Sigmoid colon (tissue), 4 donors: ENCODE data around the gene LRP6.

Experiments
- POLR2A ChIP-seq, 2 donors: fragments of 450-650 bp; IDR thresholded peaks; one replicate each; pipeline ENCODE4 v1.6.1; 2016; ENCODE audit warnings: antibody characterized with exemption in 2 of 2, mild to moderate bottlenecking in 2 of 2, moderate library complexity in 2 of 2
- POLR2AphosphoS5 ChIP-seq, 4 donors: sonication (generic); formaldehyde crosslinking; IDR thresholded peaks; one replicate each; pipeline ENCODE4 v1.6.1; 2017; ENCODE audit warnings: antibody characterized with exemption in 4 of 4
- TF ChIP-seq, protein P1 (sequence below), 4 experiments: fragments of 450-650 bp in 3 of 4; fragments of 200-600 bp in 1 of 4; IDR thresholded peaks; one replicate each; pipeline ENCODE4 v1.5.1; 2016 to 2019; ENCODE audit warnings: antibody characterized with exemption in 4 of 4, mild to moderate bottlenecking in 3 of 4, moderate library complexity in 2 of 4

GRCh38 chr12:12266389-12266872, 413 bp downstream of the LRP6 start:
- TF ChIP-seq, protein P1, sequence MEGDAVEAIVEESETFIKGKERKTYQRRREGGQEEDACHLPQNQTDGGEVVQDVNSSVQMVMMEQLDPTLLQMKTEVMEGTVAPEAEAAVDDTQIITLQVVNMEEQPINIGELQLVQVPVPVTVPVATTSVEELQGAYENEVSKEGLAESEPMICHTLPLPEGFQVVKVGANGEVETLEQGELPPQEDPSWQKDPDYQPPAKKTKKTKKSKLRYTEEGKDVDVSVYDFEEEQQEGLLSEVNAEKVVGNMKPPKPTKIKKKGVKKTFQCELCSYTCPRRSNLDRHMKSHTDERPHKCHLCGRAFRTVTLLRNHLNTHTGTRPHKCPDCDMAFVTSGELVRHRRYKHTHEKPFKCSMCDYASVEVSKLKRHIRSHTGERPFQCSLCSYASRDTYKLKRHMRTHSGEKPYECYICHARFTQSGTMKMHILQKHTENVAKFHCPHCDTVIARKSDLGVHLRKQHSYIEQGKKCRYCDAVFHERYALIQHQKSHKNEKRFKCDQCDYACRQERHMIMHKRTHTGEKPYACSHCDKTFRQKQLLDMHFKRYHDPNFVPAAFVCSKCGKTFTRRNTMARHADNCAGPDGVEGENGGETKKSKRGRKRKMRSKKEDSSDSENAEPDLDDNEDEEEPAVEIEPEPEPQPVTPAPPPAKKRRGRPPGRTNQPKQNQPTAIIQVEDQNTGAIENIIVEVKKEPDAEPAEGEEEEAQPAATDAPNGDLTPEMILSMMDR (IDR thresholded peaks at IDR 0.05): no peak
- no peak for TF ChIP-seq POLR2AphosphoS5 (IDR thresholded peaks at IDR 0.05)
- TF ChIP-seq POLR2A (IDR thresholded peaks at IDR 0.05): no peak
